Renal pelvis (tissue), 4 donors: Measurements from ENCODE around the gene FGFR4. TPM values are rescaled to one million over a fixed set of nuclear protein-coding genes. Genes with fewer than 3 reads are reported as not detected.

Experiments
- DNase-seq: peaks from one replicate; pipeline ENCODE4 v3.0.0-alpha.2; 2013
- polyA plus RNA-seq, 3 donors: library from polyadenylated mRNA; unstranded; fragments of 120-200 nt; gene quantifications; one replicate each; pipeline ENCODE4 v1.2.1, GENCODE V29; 2013; ENCODE audit not compliant: insufficient read length in 3 of 3

FGFR4 gene
- polyA plus RNA-seq, 3 donors, result 87.4 to 103 (median 101) TPM

DNA sequence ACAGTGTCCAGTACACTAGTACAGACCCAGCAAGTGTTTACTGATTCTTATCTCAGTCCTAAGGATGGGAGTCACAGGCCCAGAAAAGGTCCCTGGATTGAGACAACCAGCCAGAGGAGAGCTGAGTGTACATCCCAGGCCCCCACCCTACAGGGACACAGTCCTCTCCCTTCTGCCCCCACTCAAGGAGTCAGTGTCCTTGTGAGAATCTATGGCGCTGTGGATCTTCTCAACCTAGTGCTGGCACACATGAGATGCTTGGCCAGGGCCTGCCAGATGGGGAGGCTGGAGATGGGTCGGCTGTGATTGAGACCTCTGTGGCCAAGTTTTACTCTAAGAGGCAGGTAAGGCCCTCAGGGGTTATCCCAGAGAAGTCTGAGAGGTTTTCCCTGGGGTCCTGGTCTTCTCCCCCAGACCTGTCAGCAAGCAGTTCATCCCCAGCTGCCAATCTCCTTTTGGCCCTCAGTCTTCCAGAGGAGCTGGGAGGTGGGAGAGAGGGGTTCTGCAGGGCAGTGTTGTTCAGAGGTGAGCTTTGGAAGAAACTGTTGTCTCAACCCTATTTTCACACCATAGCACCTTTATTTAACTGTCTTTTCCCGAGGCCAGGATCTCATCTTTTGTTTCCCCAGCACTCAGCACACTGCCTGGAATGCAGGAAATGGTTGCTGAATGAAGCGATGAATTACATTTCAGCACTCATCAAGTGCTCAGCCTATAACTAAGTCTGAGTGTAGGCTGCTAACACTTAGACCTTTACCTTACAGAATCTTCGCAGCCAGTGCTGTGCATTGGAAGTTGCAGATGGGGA, 43.7 kb downstream of the FGFR4 start:
- no peak for DNase-seq

DNA sequence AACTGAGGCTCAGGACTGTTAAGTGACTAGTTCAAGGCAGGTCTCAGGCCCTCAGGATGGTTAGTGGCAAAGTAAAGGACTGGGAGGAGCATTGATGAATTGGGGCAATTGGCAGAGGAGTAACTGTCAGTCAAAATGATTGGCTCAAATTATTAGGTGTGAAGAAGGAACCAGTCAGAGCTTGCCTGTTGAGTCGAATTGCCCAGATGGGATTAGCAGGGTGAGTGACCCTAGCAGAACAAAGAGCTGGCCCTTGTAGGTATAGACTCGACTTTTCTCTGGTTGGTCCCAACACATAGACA, 44.3 kb downstream of the FGFR4 start:
- DNase-seq, result no peak

DNA sequence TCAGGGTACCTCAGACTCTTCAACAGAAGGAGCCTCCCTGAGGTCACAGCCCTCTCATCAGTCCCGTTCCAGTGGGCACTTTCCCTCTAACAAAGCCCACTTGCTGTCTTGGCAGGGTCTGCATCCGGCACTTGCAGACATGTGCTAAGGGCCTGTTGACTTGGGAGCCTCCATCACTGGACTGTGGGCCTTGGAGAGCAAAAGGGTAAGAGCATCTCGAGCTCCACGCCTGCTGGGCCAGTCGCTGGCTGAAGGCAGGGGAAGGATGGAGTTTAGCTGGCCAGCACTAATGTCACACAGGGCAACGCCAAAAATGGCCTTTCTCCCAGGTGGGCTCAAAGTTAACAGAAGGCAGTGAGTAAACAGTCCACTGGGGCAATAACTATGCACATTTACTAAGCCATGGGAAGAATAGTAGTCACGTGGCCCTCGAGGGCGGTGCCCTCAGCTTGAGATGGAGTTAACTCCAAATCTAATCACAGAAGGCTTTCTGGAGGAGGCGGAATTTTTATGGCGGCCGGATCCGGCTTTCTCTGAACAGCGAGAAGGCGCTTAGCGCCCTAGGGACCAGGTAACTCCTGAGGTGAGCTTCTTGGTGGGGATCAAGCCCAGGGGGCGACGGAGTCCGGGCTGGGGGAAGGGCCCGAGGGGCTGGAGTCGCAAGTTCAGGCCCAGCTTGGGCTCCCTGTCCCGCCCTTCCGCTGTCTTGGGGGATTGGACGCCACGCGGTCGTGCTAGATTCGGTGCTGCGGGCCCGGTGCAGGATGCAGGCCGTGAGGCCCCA, 44.8 kb downstream of the FGFR4 start:
- no peak for DNase-seq

- DNase-seq, result peak; percentile 52
Observed at GRCh38 chr5:177132136-177133095, 45.7 kb downstream of the FGFR4 start.

DNA sequence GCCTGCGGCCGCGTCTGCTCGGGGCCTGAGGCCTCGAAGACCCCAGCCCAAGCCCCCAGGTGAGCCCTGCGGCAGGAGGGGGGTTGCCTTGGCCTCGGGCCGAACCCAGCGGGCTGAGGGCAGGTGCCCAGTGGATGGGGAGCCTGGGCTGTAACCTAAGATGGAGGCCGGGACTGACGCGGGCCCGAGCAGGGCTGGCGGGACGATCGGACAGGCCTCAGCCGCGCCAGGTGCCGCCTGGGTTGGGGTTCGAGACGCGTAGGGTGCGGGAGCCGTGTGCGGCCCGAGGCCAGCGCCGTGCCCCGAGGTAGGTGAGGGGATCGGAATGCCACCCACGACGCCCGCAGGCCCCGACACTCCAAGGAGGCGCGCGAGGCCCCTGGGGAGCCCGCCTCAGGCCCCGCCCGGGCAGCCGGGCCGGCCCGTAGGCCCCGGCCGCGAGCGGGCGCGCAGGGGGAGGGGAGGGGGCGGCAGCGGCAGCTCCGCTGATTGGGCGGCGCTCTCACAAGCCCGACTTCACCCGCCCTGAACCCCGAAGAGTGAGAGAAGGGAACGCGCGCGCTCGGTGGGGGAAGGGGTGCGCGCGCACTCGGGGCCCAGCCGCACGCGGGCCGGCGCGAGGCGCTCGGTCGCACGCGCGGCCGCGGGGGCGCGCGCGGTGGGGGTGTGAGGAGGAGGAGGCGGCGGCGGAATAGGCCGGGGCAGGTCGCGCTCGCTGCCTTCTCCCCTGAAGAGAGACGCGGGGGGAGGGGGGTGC, 46.6 kb downstream of the FGFR4 start, which contains the start of gene NSD1:
NSD1 (plus strand) TSS at position 678 of the 757 bp plus-strand sequence. CDS start 1,331 bp downstream, outside the sequence.
- DNase-seq, result peak; percentile 90

DNA sequence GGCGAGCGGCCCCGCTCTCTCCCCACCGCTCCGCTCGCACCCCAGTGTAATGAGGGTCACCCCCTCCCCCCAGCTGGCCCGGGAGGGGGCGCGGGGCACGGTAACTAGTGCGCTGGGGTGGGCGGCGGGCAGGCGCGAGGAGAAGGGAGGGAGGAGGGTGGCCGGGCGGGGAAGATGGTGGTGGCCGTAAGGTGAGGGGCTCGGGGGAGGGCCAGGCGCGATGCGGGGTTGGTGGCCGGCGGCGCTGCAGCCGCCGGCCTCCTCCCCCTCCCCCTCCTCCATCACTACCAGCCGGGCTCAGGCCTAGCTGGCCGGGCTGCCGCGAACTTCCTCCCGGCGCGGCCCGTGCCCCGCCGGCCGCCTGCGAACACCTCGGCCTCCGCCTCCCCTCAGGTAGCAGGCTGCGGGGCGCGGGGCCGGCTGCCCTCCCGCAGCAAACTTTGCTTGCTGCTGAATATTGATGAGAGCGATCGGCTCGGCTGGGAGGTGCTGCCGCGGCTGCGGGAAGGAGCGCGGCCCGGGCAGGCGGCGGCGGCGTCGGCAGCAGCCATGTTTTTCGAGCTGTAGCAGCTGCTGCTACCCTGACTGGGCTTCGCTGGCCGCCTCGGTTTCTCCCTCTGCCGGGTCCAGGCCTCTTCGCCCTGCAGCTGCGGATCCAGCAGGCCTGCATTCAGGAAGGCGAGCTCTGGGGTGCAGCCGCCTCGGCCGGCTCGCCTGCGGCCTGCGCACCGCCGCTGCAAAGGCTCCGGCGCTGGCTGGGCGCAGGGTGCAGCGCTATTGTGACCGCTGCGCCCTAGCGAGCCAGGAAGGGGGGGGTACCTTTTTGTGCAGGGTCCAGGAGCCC, 47.4 kb downstream of the FGFR4 start:
- peak; percentile 69 for DNase-seq

DNA sequence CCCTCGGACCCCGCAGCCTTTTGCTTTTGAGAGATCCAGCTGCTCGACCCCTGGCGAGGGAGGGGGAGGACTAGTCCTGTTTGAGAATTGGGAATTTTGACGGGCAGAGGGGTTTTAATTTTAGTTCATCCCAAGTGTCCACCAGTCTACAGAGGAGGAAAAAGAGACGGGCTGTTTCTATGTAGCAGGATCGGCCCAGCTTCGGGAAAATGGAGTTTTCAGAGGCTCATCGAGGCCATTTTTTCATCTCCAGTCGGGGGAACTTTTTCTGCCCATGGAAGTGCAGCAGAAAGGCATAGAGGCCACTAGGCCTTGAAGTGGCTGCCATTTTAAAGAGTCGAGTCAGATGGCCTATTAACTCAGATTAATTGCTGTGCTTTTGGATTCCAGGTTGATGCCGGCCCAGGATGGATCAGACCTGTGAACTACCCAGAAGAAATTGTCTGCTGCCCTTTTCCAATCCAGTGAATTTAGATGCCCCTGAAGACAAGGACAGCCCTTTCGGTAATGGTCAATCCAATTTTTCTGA, 48.0 kb downstream of the FGFR4 start:
- no peak for DNase-seq

- DNase-seq, result no peak
Observed at GRCh38 chr5:177140312-177140711, 53.6 kb downstream of the FGFR4 start.

GRCh38 chr5:177141496-177141895, 54.8 kb downstream of the FGFR4 start:
- DNase-seq, result no peak

DNA sequence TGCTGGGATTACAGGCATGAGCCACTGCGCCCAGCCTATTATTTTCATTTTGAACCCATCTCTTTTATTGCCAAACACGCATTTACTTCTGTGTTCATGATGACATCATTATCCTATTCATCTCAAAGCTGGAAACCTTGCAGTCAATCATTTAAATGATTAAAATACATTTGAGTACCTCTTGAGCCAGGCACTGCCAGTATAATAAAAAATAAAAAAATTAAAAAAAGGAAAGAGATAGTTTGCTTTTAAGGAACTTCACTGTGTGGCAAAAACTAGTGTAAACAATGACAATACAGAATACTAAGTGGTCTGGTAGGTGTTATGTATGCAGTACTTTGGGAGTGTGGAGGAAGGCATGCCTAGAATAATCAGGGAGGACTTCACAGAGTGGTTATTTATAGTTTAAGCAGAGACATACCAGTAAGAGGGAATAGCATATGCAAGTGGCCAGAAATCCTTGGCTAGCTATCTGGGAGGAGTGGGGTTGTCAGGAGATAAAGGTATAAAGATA, 55.4 kb downstream of the FGFR4 start:
- DNase-seq, result no peak

DNA sequence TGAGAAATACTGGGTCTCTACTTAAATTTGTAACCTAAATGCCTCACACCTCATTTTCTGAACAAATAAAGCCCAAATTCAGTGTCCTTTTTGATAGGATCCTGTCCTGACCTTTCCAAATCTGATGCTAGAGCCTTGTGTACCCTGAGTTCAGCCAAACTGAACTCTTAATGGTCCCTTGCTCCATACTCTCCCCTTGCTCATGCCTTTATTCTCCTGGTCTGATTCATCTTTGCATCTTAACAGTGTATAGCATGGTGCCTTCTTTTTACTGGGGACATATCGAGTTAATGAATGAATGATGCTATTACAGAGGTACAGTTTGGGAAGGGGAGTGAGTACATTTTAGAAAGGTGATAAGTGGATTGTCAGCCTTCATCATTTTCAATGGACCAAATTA, 56.1 kb downstream of the FGFR4 start:
- DNase-seq, result no peak

GRCh38 chr5:177146891-177147638, 60.4 kb downstream of the FGFR4 start:
- no peak for DNase-seq

Other genes starting within 250 kb of the FGFR4 start
- gene HK3, start 187.6 kb upstream of the FGFR4 start, polyA plus RNA-seq, result under 1 TPM; 0.37 to 0.99 (median 0.73) TPM
- gene UIMC1, start 80.1 kb upstream of the FGFR4 start, polyA plus RNA-seq, result 10 to 100 TPM; 37.0 to 47.0 (median 38.8) TPM
- 10 to 100 TPM; 21.6 to 33.2 (median 27.5) TPM for gene ZNF346, start 64.2 kb upstream of the FGFR4 start, polyA plus RNA-seq
- 10 to 100 TPM; 62.9 to 70.0 (median 68.5) TPM for gene NSD1, start 46.9 kb downstream of the FGFR4 start, polyA plus RNA-seq
- gene RAB24, start 216.8 kb downstream of the FGFR4 start, polyA plus RNA-seq, result 10 to 100 TPM; 30.0 to 33.6 (median 30.9) TPM
- gene PRELID1, start 216.9 kb downstream of the FGFR4 start, polyA plus RNA-seq, result 100 to 1,000 TPM; 109 to 151 (median 127) TPM
- 10 to 100 TPM; 22.4 to 30.8 (median 26.2) TPM for gene MXD3, start 225.0 kb downstream of the FGFR4 start, polyA plus RNA-seq